Thoracic aorta (tissue), 2 donors: Measurements from ENCODE around the gene TNFAIP1. TPM values are rescaled to one million over a fixed set of nuclear protein-coding genes. Genes with fewer than 3 reads are reported as not detected.

Experiments used
- ATAC-seq: fragments of 150-250 bp; one replicate; pipeline ENCODE4 v1.8.0; 2017; ENCODE audit warnings: low read depth; ENCODE audit not compliant: insufficient number of reproducible peaks, low FRiP score
- DNase-seq: peaks from one replicate; pipeline ENCODE4 v3.0.0-alpha.2; 2020; ENCODE audit warnings: low spot score
- H3K27ac ChIP-seq, 2 donors: fragments of 200-600 bp; sonication (generic); 1 replicate in 1 of 2; 2 replicates in 1 of 2; pipeline ENCODE4 v1.5.1; 2016; ENCODE audit warnings: mild to moderate bottlenecking in 2 of 2, moderate library complexity in 2 of 2
- H3K27me3 ChIP-seq: fragments of 200-600 bp; sonication (generic); replicated peaks from 2 replicates; pipeline ENCODE4 v1.6.0; 2016; ENCODE audit warnings: mild to moderate bottlenecking; ENCODE audit not compliant: insufficient read depth
- H3K36me3 ChIP-seq: fragments of 200-600 bp; sonication (generic); one replicate; pipeline ENCODE4 v1.5.1; 2016
- H3K4me1 ChIP-seq, 2 donors: fragments of 200-600 bp; sonication (generic); 1 replicate in 1 of 2; 2 replicates in 1 of 2; pipeline versions ENCODE4 v1.5.1 to v1.6.0; 2016; ENCODE audit warnings: low read depth in 2 of 2, mild to moderate bottlenecking in 1 of 2; ENCODE audit not compliant: control insufficient read depth in 1 of 2
- H3K4me3 ChIP-seq: fragments of 200-600 bp; sonication (generic); 2 replicates; pipeline ENCODE4 v1.5.1; 2016; ENCODE audit warnings: mild to moderate bottlenecking
- H3K9me3 ChIP-seq: fragments of 200-600 bp; sonication (generic); 2 replicates; pipeline ENCODE4 v1.5.1; 2016
- CTCF ChIP-seq: fragments of 200-600 bp; sonication (generic); IDR thresholded peaks from one replicate; pipeline ENCODE4 v1.5.1; 2019; ENCODE audit warnings: antibody characterized with exemption
- total RNA-seq, 2 donors: library from RNA; depleted of rRNA; stranded (reverse); fragments of >200 nt; gene quantifications; one replicate each; pipeline versions ENCODE4 v1.1.0 to v1.2.3, GENCODE V29; 2016

Gene TNFAIP1
- total RNA-seq, 2 donors from 2014 or later = 43.3 to 66.1 TPM

DNA sequence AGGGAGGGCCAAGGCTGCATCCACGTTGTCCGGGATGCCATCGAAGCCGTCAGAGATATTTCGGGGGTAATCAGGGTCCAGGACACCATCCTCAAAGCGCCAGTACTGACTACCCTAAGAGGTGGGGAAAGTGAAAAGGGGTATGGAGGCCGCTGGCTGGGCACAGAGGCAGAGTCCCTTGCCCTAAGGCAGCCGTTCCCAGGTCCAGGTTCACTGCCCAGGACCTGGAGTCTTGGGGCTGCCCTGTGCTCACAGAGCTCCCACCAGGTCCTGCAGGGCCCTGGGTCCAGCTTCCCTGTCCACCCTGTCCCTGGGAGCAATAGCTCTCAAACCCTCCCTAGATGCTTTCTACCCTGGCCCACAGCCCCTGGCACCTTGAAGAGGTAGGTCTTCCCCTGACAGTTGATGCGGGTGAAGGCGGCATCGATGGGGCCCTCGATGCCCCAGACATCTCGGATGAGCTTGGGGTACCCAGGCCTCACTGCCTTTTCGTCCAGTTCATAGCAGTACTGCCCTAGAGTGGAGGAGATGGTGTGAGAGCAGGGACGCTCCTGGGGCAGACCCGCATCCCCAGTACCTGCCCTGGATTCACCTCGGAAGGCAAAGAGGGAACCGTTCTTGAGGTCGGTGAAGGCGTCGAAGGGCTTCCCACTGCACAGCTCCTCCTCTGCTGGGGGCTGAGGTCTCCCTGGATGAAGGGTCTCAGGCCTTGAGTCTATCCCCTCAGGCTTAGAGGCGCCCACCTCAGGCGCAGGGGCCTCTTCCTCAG, 33.5 kb downstream of the TNFAIP1 start:
- H3K27ac ChIP-seq = no peak overlapping the region
- DNase-seq = no peak
- ATAC-seq = no peak
- no peaks in the 10 kb centered on the region for H3K27me3 ChIP-seq
- no peaks in the 10 kb centered on the region for H3K9me3 ChIP-seq
- TF ChIP-seq CTCF = no peak
- H3K36me3 ChIP-seq = peaks cover 3% of the 10 kb centered on the region
- H3K4me3 ChIP-seq = no peak overlapping the region
- peaks cover 11 to 28% of the 10 kb centered on the region in 2 donors for H3K4me1 ChIP-seq

DNA sequence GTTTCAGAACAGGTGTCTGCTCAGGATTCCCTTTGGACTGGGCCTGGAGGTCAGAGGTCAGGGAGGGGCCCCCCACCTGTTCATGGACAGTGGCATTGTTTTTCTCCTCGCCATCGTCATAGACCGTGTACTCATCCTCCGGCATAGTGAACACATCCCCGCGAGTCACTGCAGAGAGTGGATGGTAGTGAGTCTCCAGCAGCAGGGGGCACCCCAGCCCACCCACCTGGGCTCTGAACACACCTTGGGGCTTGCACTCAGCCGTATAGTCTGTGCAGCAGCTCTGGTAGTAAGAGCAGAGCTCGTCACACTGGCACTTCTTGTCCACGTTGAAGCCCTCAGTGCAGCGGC, 34.1 kb downstream of the TNFAIP1 start:
- DNase-seq (no peak), ATAC-seq (no peak)
- H3K27me3 ChIP-seq = no peaks in the 10 kb centered on the region
- H3K36me3 ChIP-seq = no peaks in the 10 kb centered on the region
- peak overlapping the region in 1 of 2 donors; percentile 70 for H3K27ac ChIP-seq
- no peak for TF ChIP-seq CTCF
- H3K4me1 ChIP-seq = peaks cover 11 to 28% of the 10 kb centered on the region in 2 donors
- no peak overlapping the region for H3K4me3 ChIP-seq
- no peaks in the 10 kb centered on the region for H3K9me3 ChIP-seq

GRCh38 chr17:28370035-28370743, 34.6 kb downstream of the TNFAIP1 start, which contains the start of gene VTN:
VTN (minus strand) TSS chr17:28370307; CDS start chr17:28370203, 104 bp downstream.
- Histone ChIP-seq H3K27ac (peak within 1 kb of the TSS; percentile 57 to 70), H3K4me3 (peak within 1 kb of the TSS; percentile 73), H3K9me3 (no peaks in the 10 kb centered on the region), H3K27me3 (no peaks in the 10 kb centered on the region), H3K4me1 (peaks cover 11 to 28% of the 10 kb centered on the region in 2 donors), H3K36me3 (no peaks in the 10 kb centered on the region)
- TF ChIP-seq CTCF = no peak
- DNase-seq = no peak
- ATAC-seq = no peak

DNA sequence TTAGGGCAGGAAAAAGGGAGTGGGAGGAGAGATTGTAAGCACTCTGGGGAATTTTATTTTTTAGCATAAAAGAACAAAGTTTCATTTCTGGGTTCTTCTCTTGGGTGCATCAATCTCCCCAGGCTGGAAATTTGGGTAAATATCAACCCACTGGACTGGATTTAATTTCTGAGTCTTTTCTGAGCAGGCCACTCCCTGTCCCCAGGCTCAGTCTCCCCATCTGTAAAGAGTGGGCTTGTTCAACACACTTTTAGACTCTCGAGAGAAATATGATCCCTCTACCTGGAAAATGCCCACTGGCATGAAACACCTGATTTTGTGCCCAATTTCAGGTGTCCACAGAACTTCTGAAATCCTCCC, 35.2 kb downstream of the TNFAIP1 start:
- H3K27ac ChIP-seq = peak overlapping the region; percentile 57 to 70

More for the DNA sequence above, 35.2 kb downstream of the TNFAIP1 start:
- Histone ChIP-seq H3K27me3 (no peaks in the 10 kb centered on the region), H3K4me1 (peaks cover 11 to 28% of the 10 kb centered on the region in 2 donors), H3K36me3 (no peaks in the 10 kb centered on the region), H3K9me3 (no peaks in the 10 kb centered on the region), H3K4me3 (peak overlapping the region; percentile 73)
- ATAC-seq = no peak
- no peak for DNase-seq
- no peak for TF ChIP-seq CTCF
